Erythroblast (primary cell): ENCODE results near the gene MATN3.

Source experiments
- GATA1 ChIP-seq: IDR thresholded peaks from 2 replicates; pipeline ENCODE4 v1.6.1; 2011; ENCODE audit warnings: low read depth, mild to moderate bottlenecking, control low read depth, low read length, moderate library complexity
- POLR2A ChIP-seq: IDR thresholded peaks from 2 replicates; pipeline ENCODE4 v1.6.1; 2011; ENCODE audit warnings: mild to moderate bottlenecking, low read length

GRCh38 chr2:20054119-20054518 is 41.7 kb upstream of the MATN3 start:
- TF ChIP-seq POLR2A (no peak), GATA1 (no peak)
